Endothelial cell of umbilical vein (primary cell): ENCODE data around the gene FOS. TPM values are rescaled to one million over a fixed set of nuclear protein-coding genes. Genes with fewer than 3 reads are reported as not detected.

Experiments used
- BruUV-seq: library from RNA; stranded (reverse); fragments of 400-500 nt; replicated peaks from 2 replicates; lab custom pipeline; 2021; lab: Mats Ljungman, UMichigan
- CTCF ChIA-PET: fragments of 300-600, 350-600 bp; sonication (Branson Sonifier 250); formaldehyde crosslinking; loops from one replicate; lab custom pipeline; 2021; ENCODE audit warnings: antibody characterized with exemption, inconsistent platforms; lab: Charles Lee
- POLR2A ChIA-PET: fragments of 300-600, 350-600 bp; sonication (Branson Sonifier 250); formaldehyde crosslinking; loops from one replicate; lab custom pipeline; 2021; ENCODE audit warnings: antibody characterized with exemption, inconsistent platforms; lab: Charles Lee
- DNase-seq: peaks from one replicate; pipeline ENCODE4 v3.0.0-alpha.2; 2011; ENCODE audit warnings: low read depth, low spot score
- FAIRE-seq: peaks from 2 replicates; lab custom pipeline; 2011; peaks lifted over from hg19 to GRCh38; lab: Jason Lieb, UNC
- H2AFZ ChIP-seq: 2 replicates; pipeline ENCODE4 v1.6.0; 2012; ENCODE audit warnings: low read depth, low read length, control low read depth, inconsistent platforms
- H3K27ac ChIP-seq: 2 replicates; pipeline ENCODE4 v1.5.1; 2011; ENCODE audit warnings: low read depth, mild to moderate bottlenecking, control low read depth, low read length, moderate library complexity; ENCODE audit not compliant: insufficient read depth
- H3K27me3 ChIP-seq, 2 experiments: 2 replicates each; pipeline versions ENCODE4 v1.6.0 to v1.6.1; 2011; ENCODE audit warnings: low read length in 2 of 2, mixed read lengths in 1 of 2; ENCODE audit not compliant: control insufficient read depth in 2 of 2, insufficient read depth in 2 of 2
- H3K36me3 ChIP-seq, 2 experiments: 2 replicates in 1 of 2; 3 replicates in 1 of 2; pipeline ENCODE4 v1.5.1; 2011; ENCODE audit warnings: low read length in 2 of 2, mild to moderate bottlenecking in 1 of 2, moderate library complexity in 1 of 2; ENCODE audit not compliant: control insufficient read depth in 2 of 2, insufficient read depth in 2 of 2; ENCODE audit errors: extremely low read depth in 1 of 2
- H3K4me1 ChIP-seq: 3 replicates; pipeline ENCODE4 v1.5.1; 2011; ENCODE audit warnings: mild to moderate bottlenecking, low read length; ENCODE audit not compliant: control insufficient read depth, insufficient read depth; ENCODE audit errors: extremely low read depth
- H3K4me2 ChIP-seq: 2 replicates; pipeline ENCODE4 v1.6.1; 2011; ENCODE audit warnings: low read length, control low read depth, mixed read lengths; ENCODE audit not compliant: insufficient read depth
- H3K4me3 ChIP-seq, 3 experiments: fragments of 200-600 bp in 1 of 3; sonication (generic), shearing (Covaris generic) in 1 of 3; replicated peaks in 1 of 3; 2 replicates each; pipeline ENCODE4 v1.5.1; 2011 to 2016; ENCODE audit warnings: control low read depth in 3 of 3, low read length in 3 of 3, mild to moderate bottlenecking in 2 of 3, inconsistent platforms in 1 of 3, low read depth in 1 of 3, moderate library complexity in 1 of 3; ENCODE audit not compliant: insufficient read depth in 1 of 3
- H3K79me2 ChIP-seq: 2 replicates; pipeline ENCODE4 v1.6.0; 2012; ENCODE audit warnings: low read length, inconsistent platforms; ENCODE audit not compliant: control insufficient read depth, insufficient read depth
- H3K9ac ChIP-seq: replicated peaks from 2 replicates; pipeline ENCODE3; 2011; ENCODE audit warnings: low read length, control low read depth; ENCODE audit not compliant: insufficient read depth; ENCODE audit errors: extremely low read depth
- H3K9me1 ChIP-seq: replicated peaks from 3 replicates; pipeline ENCODE4 v1.6.0; 2011; ENCODE audit warnings: mild to moderate bottlenecking, low read length; ENCODE audit not compliant: control insufficient read depth, insufficient read depth; ENCODE audit errors: extremely low read depth
- H3K9me3 ChIP-seq: replicated peaks from 2 replicates; pipeline ENCODE4 v1.5.1; 2012; ENCODE audit warnings: low read length, inconsistent platforms; ENCODE audit not compliant: control insufficient read depth, insufficient read depth
- H4K20me1 ChIP-seq: replicated peaks from 2 replicates; pipeline ENCODE3; 2011; ENCODE audit warnings: mild to moderate bottlenecking, low read length; ENCODE audit not compliant: control insufficient read depth, insufficient read depth; ENCODE audit errors: extremely low read depth
- CTCF ChIP-seq, 2 donors: IDR thresholded peaks; 1 replicate in 1 of 2; 2 replicates in 1 of 2; pipeline ENCODE4 v1.5.1; 2011; ENCODE audit warnings: low read length in 2 of 2, mild to moderate bottlenecking in 2 of 2, moderate library complexity in 2 of 2, control low read depth in 1 of 2, inconsistent platforms in 1 of 2, low read depth in 1 of 2; ENCODE audit not compliant: insufficient read depth in 1 of 2; ENCODE audit errors: extremely low read depth in 1 of 2
- EZH2 ChIP-seq: IDR thresholded peaks from 2 replicates; pipeline ENCODE4 v1.6.1; 2012; ENCODE audit warnings: borderline replicate concordance, low read depth, mild to moderate bottlenecking, moderate library complexity, low read length, inconsistent platforms; ENCODE audit not compliant: severe bottlenecking
- FOS ChIP-seq: IDR thresholded peaks from 2 replicates; pipeline ENCODE4 v1.6.1; 2011; ENCODE audit warnings: mild to moderate bottlenecking, low read length, moderate library complexity, borderline replicate concordance; ENCODE audit not compliant: insufficient read depth
- GATA2 ChIP-seq: IDR thresholded peaks from 2 replicates; pipeline ENCODE4 v1.7.0; 2011; ENCODE audit warnings: low read depth, mild to moderate bottlenecking, moderate library complexity, mixed read lengths, low read length; ENCODE audit not compliant: insufficient read length, insufficient read depth
- JUN ChIP-seq: IDR thresholded peaks from 2 replicates; pipeline ENCODE4 v1.6.1; 2011; ENCODE audit warnings: borderline replicate concordance, low read depth; ENCODE audit not compliant: insufficient read length, insufficient read depth
- MAX ChIP-seq: IDR thresholded peaks from 2 replicates; pipeline ENCODE4 v1.6.1; 2011; ENCODE audit not compliant: insufficient read depth, insufficient read length
- MYC ChIP-seq: IDR thresholded peaks from one replicate; pipeline ENCODE4 v1.6.1; 2011; ENCODE audit warnings: mild to moderate bottlenecking, low read depth, low read length
- POLR2A ChIP-seq: IDR thresholded peaks from 2 replicates; pipeline ENCODE4 v1.6.1; 2012; ENCODE audit warnings: low read depth, mild to moderate bottlenecking, control low read depth, low read length
- POLR2AphosphoS5 ChIP-seq: IDR thresholded peaks from 2 replicates; pipeline ENCODE4 v1.6.1; 2012; ENCODE audit warnings: low read depth, mild to moderate bottlenecking, control low read depth, low read length, moderate library complexity; ENCODE audit not compliant: insufficient read depth
- dilution Hi-C: fragments of 300-500 bp; cut with MboI; formaldehyde crosslinking; loops from one replicate; pipeline ENCODE4 v1.15.0; 2019; ENCODE audit warnings: low sequenced_read_pairs; ENCODE audit not compliant: extremely low pct_ligation_motif_present
- intact Hi-C: fragments of 100-400 bp; cut with micrococcal nuclease; formaldehyde crosslinking; loops from one replicate; pipeline ENCODE4 v1.10.0; 2022
- polyA plus RNA-seq, 4 experiments: library from polyadenylated mRNA; depleted of rRNA in 3 of 4; stranded (reverse) in 3 of 4; unstranded in 1 of 4; fragments of >200 nt; gene quantifications; 2 replicates each; pipeline versions ENCODE4 v1.2.1 to v1.2.3, GENCODE V29; 2011 to 2012; ENCODE audit warnings: missing spikeins in 1 of 4
- total RNA-seq: library from RNA; stranded (reverse); gene quantifications from 2 replicates; pipeline ENCODE4 v1.2.3, GENCODE V29; 2021

The FOS gene
- total and polyA plus RNA-seq, 2 donors (not counting 3 experiments of a cell fraction or from before 2014, with no cell fraction given), result 9.2 to 41.6 TPM

- dilution Hi-C loops, result no loop called here
- intact Hi-C loops, result no loop called here
- H4K20me1 ChIP-seq, result no peaks in the 10 kb centered on the region
Measured at GRCh38 chr14:75315144-75315543, 36.5 kb downstream of the FOS start.

More at GRCh38 chr14:75315144-75315543, 36.5 kb downstream of the FOS start:
- H3K36me3 ChIP-seq, result no peaks in the 10 kb centered on the region
- no peak overlapping the region for H3K4me3 ChIP-seq
- H3K9ac ChIP-seq, result no peak overlapping the region
- peaks cover 3% of the 10 kb centered on the region for H3K4me1 ChIP-seq
- H3K9me3 ChIP-seq, result no peaks in the 10 kb centered on the region
- H3K27ac ChIP-seq, result no peak overlapping the region
- FAIRE-seq (no peak), DNase-seq (peak; percentile 50)
- H3K9me1 ChIP-seq, result no peaks in the 10 kb centered on the region
- no peak overlapping the region for H2AFZ ChIP-seq
- no peaks in the 10 kb centered on the region for H3K79me2 ChIP-seq
- TF ChIP-seq MAX (no peak), EZH2 (no peak), FOS (no peak), POLR2AphosphoS5 (no peak), CTCF (IDR thresholded peaks at IDR 0.05; ENCODE audit: extremely low read depth in 1 of 2, insufficient read depth in 1 of 2, low read depth in 1 of 2, low read length in 2 of 2) (no peak), MYC (no peak), POLR2A (no peak), GATA2 (no peak), JUN (no peak)
- H3K27me3 ChIP-seq, result peaks cover 7 to 12% of the 10 kb centered on the region in 2 experiments
- ChIA-PET CTCF (interaction anchor here (0.9 to 1.0 kb wide), 4 partner anchors 11 to 246 kb away, joined by 3 to 7 read pairs (median 4); no protein-coding TSS in a partner anchor), POLR2A (no interaction called here)
- BruUV-seq, result no TSS peak
- H3K4me2 ChIP-seq, result no peak overlapping the region
